Hematopoietic multipotent progenitor cell treated with erythropoietin and hydrocortisone succinate and interleukin-3 and kit ligand, for 4 days (in vitro differentiated cells): Measurements from ENCODE around the gene INPP4A.
A peak's percentile ranks its signal among the peaks of the same experiment; 100 is the strongest.
"Not testable (repeated sequence)": the region's sequence is repeated elsewhere in the genome, so short reads cannot be mapped to it uniquely, and the experiment has no call there.

Experiments used
- DNase-seq: peaks from one replicate; pipeline ENCODE4 v3.0.0-alpha.2; 2015

The INPP4A gene

GRCh38 chr2:98444436-98445176, at the start of gene INPP4A:
INPP4A (plus strand) TSS chr2:98444858; CDS start chr2:98520049, 75,191 bp downstream.
- DNase-seq: peak; percentile 83

GRCh38 chr2:98395977-98396376, 48.7 kb upstream of the INPP4A start:
- no peak for DNase-seq

GRCh38 chr2:98396745-98397355, 47.8 kb upstream of the INPP4A start:
- no peak for DNase-seq

- DNase-seq: no peak
These were observed 45.5 kb upstream of the INPP4A start for GRCh38 chr2:98399140-98399539.

GRCh38 chr2:98403878-98404277, 40.8 kb upstream of the INPP4A start:
- DNase-seq: no peak

GRCh38 chr2:98404556-98405250, 40.0 kb upstream of the INPP4A start:
- no peak for DNase-seq

GRCh38 chr2:98405301-98405700, 39.4 kb upstream of the INPP4A start:
- DNase-seq: no peak

- DNase-seq: no peak
These were observed 36.5 kb upstream of the INPP4A start for GRCh38 chr2:98408155-98408554.

- peak; percentile 90 for DNase-seq
These were observed 31.8 kb upstream of the INPP4A start for GRCh38 chr2:98412751-98413458.

- not testable (repeated sequence) for DNase-seq
These were observed 30.4 kb upstream of the INPP4A start for GRCh38 chr2:98414246-98414645.

GRCh38 chr2:98415719-98416248, 28.9 kb upstream of the INPP4A start:
- not testable (repeated sequence) for DNase-seq

GRCh38 chr2:98416383-98417159, 28.1 kb upstream of the INPP4A start:
- DNase-seq: no peak

GRCh38 chr2:98419544-98419943, 25.1 kb upstream of the INPP4A start:
- no peak for DNase-seq

- DNase-seq: no peak
These were observed 24.5 kb upstream of the INPP4A start for GRCh38 chr2:98419977-98420725.

- DNase-seq: peak; percentile 7
These were observed 22.2 kb upstream of the INPP4A start for GRCh38 chr2:98422449-98422848.

- DNase-seq: no peak
These were observed 17.9 kb upstream of the INPP4A start for GRCh38 chr2:98426771-98427170.

GRCh38 chr2:98432145-98432544, 12.5 kb upstream of the INPP4A start:
- DNase-seq: no peak

GRCh38 chr2:98433363-98433964, 11.2 kb upstream of the INPP4A start:
- DNase-seq: no peak

- DNase-seq: no peak
These were observed 10.2 kb upstream of the INPP4A start for GRCh38 chr2:98434492-98434891.

- not testable (repeated sequence) for DNase-seq
These were observed 9.0 kb upstream of the INPP4A start for GRCh38 chr2:98435670-98436069.

GRCh38 chr2:98436734-98437133, 7.9 kb upstream of the INPP4A start:
- no peak for DNase-seq
